Left renal pelvis (tissue), 4 donors: ENCODE measurements around the gene C2orf76. TPM values are rescaled to one million over a fixed set of nuclear protein-coding genes. Genes with fewer than 3 reads are reported as not detected.

ENCODE experiments used
- DNase-seq, 4 donors: peaks; one replicate each; pipeline ENCODE4 v3.0.0-alpha.2; 2013; ENCODE audit warnings: low read depth in 4 of 4, low spot score in 3 of 4
- polyA plus RNA-seq, 4 donors: library from polyadenylated mRNA; unstranded; fragments of 120-200 nt; gene quantifications; one replicate each; pipeline ENCODE4 v1.2.1, GENCODE V29; 2013; ENCODE audit not compliant: insufficient read length in 4 of 4

C2orf76 gene
- polyA plus RNA-seq, 4 donors: 19.3 to 29.1 (median 20.3) TPM

DNA sequence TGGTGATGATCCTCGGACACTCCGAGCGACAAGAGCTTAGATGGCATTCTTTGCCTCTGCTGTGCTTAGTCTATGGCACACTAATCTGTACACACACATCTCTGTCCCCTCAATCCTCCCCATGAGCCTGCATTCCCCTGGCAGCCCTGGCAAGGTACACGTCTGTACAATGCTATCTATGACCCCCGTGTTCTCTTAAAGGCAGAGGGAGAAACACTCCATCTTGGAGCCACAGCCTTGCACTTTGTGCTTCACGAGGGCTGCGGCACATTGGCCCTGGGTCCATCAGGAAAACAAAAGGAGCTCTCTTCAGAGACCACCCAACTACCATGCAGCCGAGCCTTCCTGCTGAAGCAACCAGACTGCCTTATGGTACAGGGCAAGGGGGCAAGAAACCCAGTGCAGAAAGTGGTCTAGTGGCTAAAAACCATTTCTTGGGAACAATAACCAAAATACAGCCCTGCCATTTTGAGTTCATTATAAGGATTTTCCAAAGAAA is 100.5 kb downstream of the C2orf76 start:
- DNase-seq: no peak

DNA sequence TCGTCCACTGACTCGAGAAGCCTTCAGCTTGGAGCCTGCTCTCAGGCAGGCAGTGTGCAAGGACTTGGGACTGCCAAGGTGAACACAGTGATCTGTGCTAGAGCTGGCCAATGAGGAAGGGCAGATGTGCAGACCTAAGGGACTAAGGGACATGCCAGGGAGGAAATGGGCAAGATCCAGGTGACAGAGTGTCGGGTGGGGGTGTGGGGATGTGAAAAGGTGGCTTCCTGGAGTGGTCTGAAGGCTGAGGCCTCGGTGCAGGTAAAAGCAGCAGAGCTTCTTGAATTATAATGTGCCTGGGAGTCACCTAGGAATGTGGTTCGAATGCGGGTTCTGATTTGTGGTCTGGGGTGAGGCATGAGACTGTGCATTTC is 101.0 kb downstream of the C2orf76 start:
- DNase-seq: no peak

DNA sequence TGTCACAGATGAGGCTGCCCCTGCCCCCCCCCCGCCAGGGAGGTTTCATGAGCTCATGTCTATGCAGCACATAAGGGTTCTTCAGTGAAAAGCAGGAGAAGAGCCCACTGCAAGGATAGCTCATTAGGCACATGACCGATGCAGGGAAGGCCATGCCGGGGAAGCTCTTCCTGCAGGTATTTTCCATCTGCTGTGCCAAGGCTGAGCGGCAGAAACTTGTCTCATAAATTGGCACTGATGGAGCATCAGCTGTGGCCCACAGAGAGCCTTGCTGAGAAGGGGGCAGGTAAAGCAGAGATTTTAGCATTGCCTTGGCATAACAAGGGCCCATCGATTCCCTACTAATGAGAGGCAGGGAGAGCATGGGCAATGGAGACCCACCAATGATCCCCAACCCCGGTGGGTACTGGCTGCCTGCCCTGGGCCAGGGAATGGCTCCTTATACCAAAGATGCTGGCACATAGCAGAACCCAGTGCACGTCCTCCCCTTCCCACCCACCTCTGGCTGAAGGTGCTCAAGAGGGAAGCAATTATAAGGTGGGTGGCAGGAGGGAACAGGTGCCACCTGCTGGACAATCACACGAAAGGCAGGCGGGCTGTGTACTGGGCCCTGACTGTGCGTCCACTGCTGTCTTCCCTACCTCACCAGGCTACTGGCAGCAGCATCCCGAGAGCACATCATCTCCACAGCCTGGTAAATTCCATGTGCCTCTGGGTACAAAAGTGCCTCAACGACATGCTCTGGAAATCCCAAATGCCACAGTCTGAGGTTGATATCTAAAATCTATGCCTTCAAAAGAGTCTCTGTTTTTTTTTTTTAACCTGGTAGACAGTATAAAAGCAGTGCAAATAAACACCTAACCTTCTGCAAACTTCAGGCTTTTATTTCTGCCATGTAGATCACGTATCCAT is 101.6 kb downstream of the C2orf76 start:
- no peak for DNase-seq

DNA sequence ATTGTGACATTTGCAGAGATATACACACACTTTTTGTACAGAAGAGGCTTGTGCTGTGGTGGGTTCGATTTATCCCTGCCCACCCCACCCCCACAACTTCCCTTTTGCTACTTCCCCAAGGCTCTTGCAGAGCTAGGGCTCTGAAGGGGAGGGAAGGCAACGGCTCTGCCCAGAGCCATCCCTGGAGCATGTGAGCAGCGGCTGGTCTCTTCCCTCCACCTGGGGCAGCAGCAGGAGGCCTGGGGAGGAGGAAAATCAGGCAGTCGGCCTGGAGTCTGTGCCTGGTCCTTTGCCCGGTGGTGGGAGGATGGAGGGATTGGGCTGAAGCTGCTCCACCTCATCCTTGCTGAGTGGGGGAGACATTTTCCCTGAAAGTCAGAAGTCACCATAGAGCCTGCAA is 103.0 kb downstream of the C2orf76 start:
- DNase-seq: no peak

DNA sequence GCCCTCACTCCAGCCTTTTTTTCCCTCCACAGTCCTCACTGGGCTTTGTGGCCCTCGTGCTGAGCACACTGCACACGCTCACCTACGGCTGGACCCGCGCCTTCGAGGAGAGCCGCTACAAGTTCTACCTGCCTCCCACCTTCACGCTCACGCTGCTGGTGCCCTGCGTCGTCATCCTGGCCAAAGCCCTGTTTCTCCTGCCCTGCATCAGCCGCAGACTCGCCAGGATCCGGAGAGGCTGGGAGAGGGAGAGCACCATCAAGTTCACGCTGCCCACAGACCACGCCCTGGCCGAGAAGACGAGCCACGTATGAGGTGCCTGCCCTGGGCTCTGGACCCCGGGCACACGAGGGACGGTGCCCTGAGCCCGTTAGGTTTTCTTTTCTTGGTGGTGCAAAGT is 103.6 kb downstream of the C2orf76 start:
- DNase-seq: no peak

DNA sequence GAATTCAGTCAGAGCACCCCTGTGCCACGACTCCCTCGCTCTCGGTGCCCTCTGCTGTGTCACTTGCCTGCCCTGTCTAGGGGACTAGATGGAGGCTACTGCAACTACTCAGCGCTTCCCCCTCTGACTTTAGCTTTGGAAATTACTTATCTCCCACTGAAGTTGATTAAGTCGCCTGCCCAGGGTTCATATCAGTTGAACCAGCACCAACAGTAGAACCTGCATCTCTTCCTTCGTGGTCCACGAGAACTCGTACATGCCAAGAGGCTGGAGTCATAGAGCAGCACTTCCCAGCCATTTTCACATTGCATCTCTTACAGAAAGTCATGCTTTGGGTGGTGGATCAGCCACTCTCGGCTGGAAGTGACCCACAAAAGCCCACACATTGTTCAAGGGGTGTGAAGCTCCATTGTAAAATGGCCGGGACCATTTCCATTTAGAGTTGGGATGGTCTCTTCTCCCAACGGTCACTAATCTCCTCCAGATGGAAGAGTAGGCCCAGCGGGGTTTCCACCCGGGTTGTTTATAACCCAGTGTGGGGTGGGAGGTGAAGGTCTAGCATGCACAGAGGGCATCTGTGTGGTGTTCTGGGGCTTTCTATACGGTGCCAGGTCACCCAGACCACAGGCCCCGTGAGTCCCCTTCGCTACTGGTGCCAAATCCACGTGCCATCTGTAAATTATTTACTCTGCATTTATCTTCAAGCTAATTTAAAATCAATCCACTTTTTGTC is 105.0 kb downstream of the C2orf76 start:
- no peak for DNase-seq

DNA sequence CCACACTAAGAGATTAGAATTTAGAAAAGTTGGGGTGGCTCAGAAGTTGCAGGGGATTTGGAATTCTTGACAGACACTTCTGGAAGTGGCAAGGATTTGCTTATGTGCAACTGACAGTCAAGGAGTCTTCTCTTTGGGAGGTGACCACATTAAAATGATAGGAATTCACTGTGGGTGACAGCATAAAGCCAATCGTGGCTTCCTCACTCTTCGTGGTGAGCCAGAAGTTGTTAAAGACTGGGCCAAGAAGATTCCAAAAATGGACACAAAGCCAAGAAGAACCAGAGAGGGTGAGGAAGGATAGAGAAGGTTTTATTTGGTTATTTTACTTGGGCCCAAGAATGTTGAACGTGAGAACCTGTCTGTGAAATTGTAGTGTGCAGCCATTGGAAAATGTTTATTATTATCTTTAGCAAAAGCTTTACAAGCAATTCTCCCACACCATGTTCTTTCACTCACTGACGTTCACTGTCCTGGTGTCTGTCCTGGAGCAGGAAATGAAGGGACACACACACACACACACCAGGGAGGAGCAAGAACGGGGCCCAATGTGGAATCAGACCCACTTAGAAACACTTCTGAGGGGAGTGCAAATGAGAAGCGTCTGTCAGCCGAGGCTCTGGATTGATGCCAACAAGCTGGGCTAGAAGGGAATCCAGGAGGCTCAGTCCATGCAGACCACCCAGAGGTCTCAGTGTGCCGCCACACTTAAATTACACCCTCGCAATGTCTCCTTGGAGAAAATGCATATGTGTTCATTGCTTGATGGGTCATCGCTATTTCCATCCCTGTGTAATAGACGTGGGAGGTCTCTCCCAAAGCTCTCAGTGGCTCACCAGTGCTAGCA is 105.8 kb downstream of the C2orf76 start:
- DNase-seq: no peak

DNA sequence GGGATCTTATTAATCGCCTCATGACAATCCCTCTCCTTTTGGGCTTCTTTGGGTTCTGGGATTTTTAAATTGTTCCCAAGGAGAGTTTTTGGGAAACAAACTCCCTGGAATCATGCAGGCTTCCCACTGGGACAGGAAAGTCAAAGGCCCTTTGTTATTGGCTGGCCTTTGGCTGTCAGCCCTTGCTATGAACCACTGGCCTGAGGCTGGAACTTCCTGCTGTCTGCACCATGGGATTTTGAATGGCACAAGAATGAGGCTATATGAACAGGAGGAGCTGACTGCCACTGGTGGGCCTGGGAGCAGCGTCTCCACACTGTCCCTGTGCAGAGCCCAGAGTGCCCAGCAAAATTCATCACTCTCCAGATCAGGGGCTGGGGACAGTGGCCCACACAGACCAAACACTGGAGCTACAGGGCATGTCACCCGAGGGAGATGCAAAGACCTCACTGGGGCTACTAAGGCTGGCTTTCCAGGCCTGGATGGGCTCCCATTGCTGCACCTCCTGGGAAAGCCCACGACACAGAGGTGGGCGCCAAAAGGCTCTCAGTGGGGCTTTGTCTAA is 107.3 kb downstream of the C2orf76 start:
- no peak for DNase-seq

DNA sequence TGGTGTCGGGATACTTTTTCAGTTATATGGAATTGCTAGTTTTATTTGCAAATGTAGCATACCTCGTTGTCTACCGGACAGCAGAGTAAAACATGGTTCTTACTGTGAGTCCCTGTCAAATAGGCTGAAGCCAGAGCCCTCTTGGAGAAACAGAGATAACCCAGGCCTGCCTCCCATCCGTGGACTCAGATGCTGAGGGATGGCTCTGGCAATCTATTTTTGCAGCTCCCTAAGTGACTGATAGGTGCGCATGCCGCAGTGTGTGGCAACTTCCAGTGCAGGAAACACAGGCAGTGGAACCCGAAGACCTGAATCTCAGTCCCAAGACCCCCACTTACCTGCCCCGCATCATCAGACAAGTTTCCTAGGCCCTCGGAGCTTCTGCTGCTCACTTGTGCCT is 109.4 kb downstream of the C2orf76 start:
- no peak for DNase-seq

DNA sequence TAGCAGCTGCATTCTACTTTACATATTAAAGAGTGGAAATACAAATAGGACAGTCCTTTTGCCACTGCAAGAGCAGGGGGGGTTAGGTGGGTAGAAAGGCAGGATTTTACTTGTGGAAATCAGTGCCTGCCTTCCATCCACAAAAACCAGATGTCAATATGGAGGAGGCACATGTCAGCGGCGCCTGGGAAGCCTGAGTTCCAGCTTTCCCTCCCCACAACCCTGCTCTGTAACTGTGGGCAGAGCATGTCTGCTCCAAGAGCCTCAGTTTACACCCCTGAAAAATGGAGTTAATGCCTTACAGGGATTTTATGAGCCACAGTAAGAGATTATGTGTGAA is 110.1 kb downstream of the C2orf76 start:
- no peak for DNase-seq

DNA sequence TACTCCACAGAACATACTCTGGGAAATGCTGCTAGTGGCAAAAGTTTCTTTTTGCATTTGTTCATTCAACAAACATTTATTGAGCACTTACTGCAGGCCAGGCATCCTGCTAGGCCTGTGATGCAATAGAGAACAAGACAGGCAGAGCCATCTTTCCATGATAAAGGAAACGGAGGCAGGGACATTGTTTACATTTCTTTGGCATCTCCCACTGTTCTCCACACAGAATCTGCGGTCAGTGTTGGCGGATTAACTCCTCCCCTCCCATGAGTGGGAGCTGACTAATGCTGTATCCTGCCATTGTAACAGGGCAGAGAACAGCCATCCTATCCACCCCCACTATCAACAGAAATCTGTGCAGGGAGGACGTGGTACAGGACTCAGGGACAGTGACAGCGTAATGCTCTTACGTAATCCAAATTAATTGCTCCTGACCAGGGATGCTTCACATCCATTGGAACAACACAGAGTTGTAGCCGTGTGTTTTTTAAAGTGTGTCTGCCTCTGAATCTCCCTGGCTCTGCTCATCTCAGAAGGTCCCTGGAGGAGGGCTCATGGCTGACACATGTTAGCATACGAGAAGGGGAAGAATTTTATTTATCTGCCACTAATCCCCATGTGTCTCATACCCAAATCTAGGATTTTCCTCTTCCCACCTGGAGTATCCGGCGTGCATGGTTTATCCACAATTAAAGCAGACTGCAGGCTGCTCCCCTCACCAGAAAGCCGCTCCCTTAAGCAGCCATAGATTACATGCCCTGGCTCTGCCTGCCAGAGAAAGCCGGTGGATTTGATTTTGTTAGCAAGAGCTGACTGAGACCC is 110.7 kb downstream of the C2orf76 start:
- peak in 1 of 4 donors; percentile 21 for DNase-seq

DNA sequence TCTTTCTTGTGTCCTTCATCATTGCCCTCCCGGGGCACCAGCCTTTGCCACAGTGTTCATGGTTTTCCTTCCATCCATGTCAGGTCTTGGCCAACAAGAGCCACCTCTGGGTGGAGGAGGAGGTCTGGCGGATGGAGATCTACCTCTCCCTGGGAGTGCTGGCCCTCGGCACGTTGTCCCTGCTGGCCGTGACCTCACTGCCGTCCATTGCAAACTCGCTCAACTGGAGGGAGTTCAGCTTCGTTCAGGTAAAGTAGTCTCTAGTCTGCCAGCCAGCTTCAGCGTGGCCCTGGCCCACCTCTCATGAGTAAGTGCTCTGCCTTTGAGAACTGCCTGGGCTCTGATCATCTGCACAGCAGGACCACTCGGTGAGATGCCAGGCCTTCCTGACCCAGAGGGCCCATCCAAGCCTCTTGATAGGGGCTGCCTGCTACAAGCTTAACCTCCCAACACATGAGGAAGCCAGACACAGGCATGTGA is 112.0 kb downstream of the C2orf76 start:
- no peak for DNase-seq

DNA sequence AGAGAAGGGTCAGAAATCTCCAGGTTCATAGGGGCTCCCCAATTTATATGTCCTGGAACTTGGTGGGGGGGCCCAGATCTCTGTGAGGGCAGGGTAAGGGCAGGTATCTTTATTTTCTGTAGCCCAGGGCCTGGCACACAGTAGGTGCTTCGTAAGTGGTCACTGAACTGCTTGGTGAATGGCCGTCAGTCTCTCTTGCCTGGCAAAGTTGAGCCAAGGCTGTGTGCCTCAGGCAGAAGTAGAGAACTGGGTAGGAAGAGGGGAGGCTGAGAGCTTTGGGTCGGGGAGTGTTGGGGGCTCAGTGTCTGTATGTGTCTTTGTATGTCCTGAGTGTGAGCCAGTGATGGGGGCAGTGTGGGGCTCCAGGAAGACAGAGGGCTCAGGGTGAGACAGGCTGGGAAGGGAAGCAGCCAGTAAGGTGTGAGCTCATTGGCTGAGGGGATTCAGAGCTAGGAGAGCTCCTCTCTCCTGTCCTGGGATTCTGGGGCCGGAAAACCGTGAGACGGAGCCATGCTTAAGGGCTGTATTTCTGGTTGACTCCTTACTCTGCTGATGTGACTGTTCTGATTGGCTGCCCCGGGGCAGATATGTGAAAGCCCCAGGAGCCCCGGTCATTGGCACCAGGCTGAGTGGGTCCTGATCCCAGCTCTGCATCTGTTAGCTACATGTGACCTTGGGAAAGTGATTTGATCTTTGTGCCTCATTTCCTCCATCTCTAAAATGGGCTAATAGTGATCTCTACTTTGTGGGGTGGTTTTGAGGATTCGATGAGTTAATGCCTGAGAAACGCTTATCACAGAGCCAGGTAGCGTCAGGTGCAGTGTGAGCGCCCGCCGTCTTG is 112.7 kb downstream of the C2orf76 start:
- no peak for DNase-seq

DNA sequence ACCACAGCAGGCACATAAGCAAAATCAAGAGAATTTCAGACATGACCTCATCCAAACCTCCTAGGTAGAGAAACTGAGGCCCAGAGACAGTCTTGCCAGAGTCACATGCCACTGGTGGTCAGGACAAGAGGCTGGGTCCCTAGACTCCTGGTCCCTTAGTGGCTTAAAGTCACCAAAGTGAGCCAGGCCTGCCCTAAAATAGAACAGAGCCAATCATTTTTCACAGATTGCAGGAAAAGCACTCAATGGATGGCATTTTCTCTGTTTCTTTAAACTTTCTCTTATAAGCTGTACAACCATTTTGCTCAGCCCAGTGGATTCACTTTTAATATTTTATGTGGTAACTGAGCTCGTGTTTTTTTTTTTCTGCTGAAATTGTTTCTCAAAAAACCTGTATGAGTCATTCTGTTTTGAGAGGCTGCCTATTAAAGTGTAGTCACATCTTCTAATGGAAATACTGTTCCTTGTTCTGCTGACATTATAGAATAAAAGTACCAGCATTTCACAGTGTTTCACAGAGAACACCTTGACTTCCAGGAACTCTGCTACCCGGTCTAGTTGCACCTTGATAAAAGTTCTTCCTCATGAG is 113.4 kb downstream of the C2orf76 start:
- DNase-seq: no peak
